Fibroblast of peridontal ligament (primary cell): ENCODE measurements around the gene COL4A1.

ENCODE experiments used
- DNase-seq: peaks from one replicate; pipeline ENCODE4 v3.0.0-alpha.2; 2010; ENCODE audit errors: extremely low read depth

Gene COL4A1

GRCh38 chr13:110294146-110294545 lies 12.8 kb downstream of the COL4A1 start:
- DNase-seq = peak; percentile 87

GRCh38 chr13:110293649-110294048 lies 13.3 kb downstream of the COL4A1 start:
- DNase-seq = no peak

- no peak for DNase-seq
These were observed 13.9 kb downstream of the COL4A1 start for GRCh38 chr13:110293037-110293436.

- DNase-seq = no peak
These were observed 15.7 kb downstream of the COL4A1 start for GRCh38 chr13:110291286-110291685.

GRCh38 chr13:110290826-110291225 lies 16.1 kb downstream of the COL4A1 start:
- DNase-seq = no peak

- no peak for DNase-seq
These were observed 16.8 kb downstream of the COL4A1 start for GRCh38 chr13:110290153-110290552.

- no peak for DNase-seq
These were observed 17.3 kb downstream of the COL4A1 start for GRCh38 chr13:110289661-110290060.

GRCh38 chr13:110289174-110289573 lies 17.8 kb downstream of the COL4A1 start:
- DNase-seq = no peak

- no peak for DNase-seq
These were observed 19.8 kb downstream of the COL4A1 start for GRCh38 chr13:110286833-110287819.

GRCh38 chr13:110285991-110286832 lies 20.7 kb downstream of the COL4A1 start:
- DNase-seq = no peak

GRCh38 chr13:110284779-110285484 lies 22.0 kb downstream of the COL4A1 start:
- DNase-seq = no peak

- DNase-seq = peak; percentile 88
These were observed 23.0 kb downstream of the COL4A1 start for GRCh38 chr13:110283736-110284517.

GRCh38 chr13:110282316-110282841 lies 24.6 kb downstream of the COL4A1 start:
- DNase-seq = no peak

- DNase-seq = no peak
These were observed 25.2 kb downstream of the COL4A1 start for GRCh38 chr13:110281736-110282135.

GRCh38 chr13:110280985-110281688 lies 25.8 kb downstream of the COL4A1 start:
- no peak for DNase-seq

- no peak for DNase-seq
These were observed 26.6 kb downstream of the COL4A1 start for GRCh38 chr13:110280231-110280813.

- DNase-seq = no peak
These were observed 27.3 kb downstream of the COL4A1 start for GRCh38 chr13:110279684-110280083.

- DNase-seq = no peak
These were observed 28.1 kb downstream of the COL4A1 start for GRCh38 chr13:110278859-110279258.

- DNase-seq = no peak
These were observed 29.5 kb downstream of the COL4A1 start for GRCh38 chr13:110277357-110277975.
